HG03064 (cell line): ENCODE data around the gene TIMM13.
"Not testable (repeated sequence)": the region's sequence is repeated elsewhere in the genome, so short reads cannot be mapped to it uniquely, and the experiment has no call there.

Experiments used
- ATAC-seq: cut with Tn5 transposase; IDR thresholded peaks from one replicate; pipeline ENCODE4 v1.9.1; 2021; ENCODE audit warnings: low read depth; ENCODE audit not compliant: unreplicated experiment

Gene TIMM13

GRCh38 chr19:2416321-2417097, 10.9 kb downstream of the TIMM13 start:
- ATAC-seq: no peak

- ATAC-seq: no peak
Observed at GRCh38 chr19:2415973-2416319, 11.4 kb downstream of the TIMM13 start.

- ATAC-seq: no peak
Observed at GRCh38 chr19:2415281-2415972, 12.0 kb downstream of the TIMM13 start.

GRCh38 chr19:2413629-2414028, 13.8 kb downstream of the TIMM13 start:
- no peak for ATAC-seq

GRCh38 chr19:2413159-2413558, 14.2 kb downstream of the TIMM13 start:
- no peak for ATAC-seq

- no peak for ATAC-seq
Observed at GRCh38 chr19:2412449-2412848, 14.9 kb downstream of the TIMM13 start.

- ATAC-seq: no peak
Observed at GRCh38 chr19:2411709-2412108, 15.7 kb downstream of the TIMM13 start.

- ATAC-seq: no peak
Observed at GRCh38 chr19:2410023-2410422, 17.4 kb downstream of the TIMM13 start.

GRCh38 chr19:2409352-2409912, 18.0 kb downstream of the TIMM13 start:
- ATAC-seq: no peak

- ATAC-seq: no peak
Observed at GRCh38 chr19:2408247-2408646, 19.1 kb downstream of the TIMM13 start.

GRCh38 chr19:2399582-2399981, 27.8 kb downstream of the TIMM13 start:
- ATAC-seq: no peak

- ATAC-seq: no peak
Observed at GRCh38 chr19:2398735-2399305, 28.6 kb downstream of the TIMM13 start.

GRCh38 chr19:2397173-2397572, 30.2 kb downstream of the TIMM13 start:
- not testable (repeated sequence) for ATAC-seq

GRCh38 chr19:2395293-2395829, 32.0 kb downstream of the TIMM13 start:
- ATAC-seq: not testable (repeated sequence)

- no peak for ATAC-seq
Observed at GRCh38 chr19:2394442-2395292, 32.7 kb downstream of the TIMM13 start.

- ATAC-seq: no peak
Observed at GRCh38 chr19:2394054-2394441, 33.3 kb downstream of the TIMM13 start.

- not testable (repeated sequence) for ATAC-seq
Observed at GRCh38 chr19:2392899-2393298, 34.5 kb downstream of the TIMM13 start.

GRCh38 chr19:2392366-2392765, 35.0 kb downstream of the TIMM13 start:
- ATAC-seq: no peak

GRCh38 chr19:2391118-2391725, 36.2 kb downstream of the TIMM13 start:
- ATAC-seq: no peak

GRCh38 chr19:2389594-2389993, 37.8 kb downstream of the TIMM13 start:
- no peak for ATAC-seq
